SK-N-SH (cell line): ENCODE results near the gene IP6K2. TPM values are rescaled to one million over a fixed set of nuclear protein-coding genes. Genes with fewer than 3 reads are reported as not detected.

ENCODE experiments used
- CTCF ChIA-PET: fragments of 300-600, 350-600 bp; formaldehyde crosslinking; extraction: SDS; loops from one replicate; lab custom pipeline; 2021; lab: Yijun Ruan, JAX
- POLR2A ChIA-PET: fragments of 350-600 bp; sonication (Branson Sonifier 250); formaldehyde crosslinking; extraction: SDS; loops from one replicate; lab custom pipeline; 2020; ENCODE audit warnings: antibody characterized with exemption, inconsistent platforms; lab: Yijun Ruan, JAX
- DNase-seq: peaks from one replicate; pipeline ENCODE4 v3.0.0; 2012
- H2AFZ ChIP-seq: fragments of 200-600 bp; sonication (generic); 2 replicates; pipeline ENCODE4 v1.8.1; 2016; ENCODE audit warnings: antibody characterized with exemption, mild to moderate bottlenecking, low read depth
- H3F3A ChIP-seq: fragments of 200-600 bp; sonication (generic); replicated peaks from 2 replicates; pipeline ENCODE3; 2016; ENCODE audit warnings: antibody characterized with exemption, mild to moderate bottlenecking; ENCODE audit not compliant: insufficient read depth
- H3K27ac ChIP-seq, 2 experiments: fragments of 200-500 bp in 1 of 2; fragments of 200-600 bp in 1 of 2; sonication (Bioruptor generic) in 1 of 2; sonication (generic), shearing (Covaris generic) in 1 of 2; 2 replicates each; pipeline versions ENCODE4 v1.5.1 to v1.6.1; 2014 to 2016; ENCODE audit warnings: low read depth in 2 of 2, inconsistent platforms in 1 of 2, low read length in 1 of 2, mild to moderate bottlenecking in 1 of 2, mixed read lengths in 1 of 2
- H3K27me3 ChIP-seq: fragments of 200-600 bp; sonication (generic), shearing (Covaris generic); 2 replicates; pipeline ENCODE4 v1.6.1; 2016; ENCODE audit warnings: mixed run types; ENCODE audit not compliant: insufficient read depth
- H3K36me3 ChIP-seq, 2 experiments: fragments of 200-500 bp in 1 of 2; fragments of 200-600 bp in 1 of 2; sonication (Bioruptor generic) in 1 of 2; sonication (generic) in 1 of 2; replicated peaks in 1 of 2; 2 replicates each; pipeline versions ENCODE3 to v1.5.1; 2014 to 2016; ENCODE audit warnings: low read length in 1 of 2, mild to moderate bottlenecking in 1 of 2; ENCODE audit not compliant: insufficient read depth in 2 of 2, control insufficient read depth in 1 of 2
- H3K4me1 ChIP-seq, 2 experiments: fragments of 200-500 bp in 1 of 2; fragments of 200-600 bp in 1 of 2; sonication (Bioruptor generic) in 1 of 2; sonication (generic), shearing (Covaris generic) in 1 of 2; 2 replicates each; pipeline versions ENCODE4 v1.5.1 to v1.6.1; 2014 to 2016; ENCODE audit warnings: low read depth in 1 of 2, low read length in 1 of 2, mixed run types in 1 of 2; ENCODE audit not compliant: insufficient read depth in 2 of 2, control insufficient read depth in 1 of 2
- H3K4me2 ChIP-seq: fragments of 200-600 bp; sonication (generic), shearing (Covaris generic); 2 replicates; pipeline ENCODE4 v1.6.1; 2017; ENCODE audit warnings: mixed run types
- H3K4me3 ChIP-seq, 2 experiments: fragments of 200-500 bp in 1 of 2; fragments of 200-600 bp in 1 of 2; sonication (Bioruptor generic) in 1 of 2; sonication (generic), shearing (Covaris generic) in 1 of 2; 2 replicates each; pipeline versions ENCODE4 v1.5.1 to v1.8.1; 2014 to 2016; ENCODE audit warnings: low read depth in 2 of 2, inconsistent platforms in 1 of 2, low read length in 1 of 2, mild to moderate bottlenecking in 1 of 2, mixed read lengths in 1 of 2, moderate library complexity in 1 of 2
- H3K79me2 ChIP-seq: fragments of 200-600 bp; sonication (generic); 2 replicates; pipeline ENCODE4 v1.8.1; 2017; ENCODE audit warnings: mild to moderate bottlenecking; ENCODE audit not compliant: insufficient read depth
- H3K9ac ChIP-seq: fragments of 200-600 bp; sonication (generic); 2 replicates; pipeline ENCODE4 v1.6.1; 2017; ENCODE audit warnings: mixed run types
- H3K9me2 ChIP-seq: fragments of 200-600 bp; sonication (generic); 2 replicates; pipeline ENCODE4 v1.6.1; 2017; ENCODE audit warnings: mixed run types
- H3K9me3 ChIP-seq: fragments of 200-600 bp; sonication (generic); 2 replicates; pipeline ENCODE4 v1.6.1; 2017; ENCODE audit warnings: mixed run types, mild to moderate bottlenecking, moderate library complexity
- H4K20me1 ChIP-seq: fragments of 200-600 bp; sonication (generic); 2 replicates; pipeline ENCODE4 v1.6.1; 2017; ENCODE audit warnings: mild to moderate bottlenecking, mixed run types; ENCODE audit not compliant: insufficient read depth
- CHD2 ChIP-seq: fragments of 150-350 bp; IDR thresholded peaks from 2 replicates; pipeline ENCODE4 v1.6.1; 2018; ENCODE audit warnings: low read length; ENCODE audit not compliant: partially characterized antibody
- EZH2phosphoT487 ChIP-seq: fragments of 200-600 bp; sonication (generic); IDR thresholded peaks from 2 replicates; pipeline ENCODE4 v1.6.1; 2017; ENCODE audit warnings: low read depth, mixed run types, mild to moderate bottlenecking, antibody characterized with exemption, moderate library complexity, borderline replicate concordance
- FOSL2 ChIP-seq: IDR thresholded peaks from 2 replicates; pipeline ENCODE4 v1.4.0; 2012; ENCODE audit warnings: low read depth, mild to moderate bottlenecking, moderate library complexity, borderline replicate concordance
- FOXJ3 ChIP-seq: sonication (generic); formaldehyde crosslinking; IDR thresholded peaks from 2 replicates; pipeline ENCODE4 v1.5.1; 2020; ENCODE audit warnings: mild to moderate bottlenecking, missing genetic modification reagents
- FOXM1 ChIP-seq: IDR thresholded peaks from 2 replicates; pipeline ENCODE4 v1.4.0; 2012; ENCODE audit warnings: low read depth, mild to moderate bottlenecking
- JUND ChIP-seq: IDR thresholded peaks from 2 replicates; pipeline ENCODE4 v1.4.0; 2012
- MEF2A ChIP-seq: IDR thresholded peaks from 2 replicates; pipeline ENCODE4 v1.4.0; 2012; ENCODE audit warnings: low read depth, borderline replicate concordance
- MXI1 ChIP-seq: IDR thresholded peaks from 2 replicates; pipeline ENCODE4 v1.6.1; 2012; ENCODE audit warnings: mild to moderate bottlenecking, low read depth, low read length, improper control_type of control experiment
- NRF1 ChIP-seq: IDR thresholded peaks from 2 replicates; pipeline ENCODE4 v1.6.1; 2012; ENCODE audit warnings: low read depth, mild to moderate bottlenecking, low read length
- POLR2AphosphoS5 ChIP-seq: IDR thresholded peaks from 2 replicates; pipeline ENCODE4 v1.6.1; 2012; ENCODE audit warnings: low read depth, low read length
- RAD21 ChIP-seq: IDR thresholded peaks from 2 replicates; pipeline ENCODE4 v1.6.1; 2012; ENCODE audit warnings: mild to moderate bottlenecking, low read length
- RCOR1 ChIP-seq: fragments of 150-350 bp; IDR thresholded peaks from 2 replicates; pipeline ENCODE4 v1.6.1; 2017; ENCODE audit warnings: antibody characterized with exemption, low read length
- SIN3A ChIP-seq: IDR thresholded peaks from 2 replicates; pipeline ENCODE4 v1.6.1; 2012; ENCODE audit warnings: low read depth, mild to moderate bottlenecking, low read length, moderate library complexity, borderline replicate concordance
- SMC3 ChIP-seq: IDR thresholded peaks from 2 replicates; pipeline ENCODE4 v1.6.1; 2012; ENCODE audit warnings: low read depth, low read length, improper control_type of control experiment
- TAF1 ChIP-seq: IDR thresholded peaks from 2 replicates; pipeline ENCODE4 v1.6.1; 2012; ENCODE audit warnings: low read depth, mild to moderate bottlenecking, low read length, moderate library complexity, borderline replicate concordance
- TCF12 ChIP-seq: IDR thresholded peaks from 2 replicates; pipeline ENCODE4 v1.4.0; 2012
- TEAD4 ChIP-seq: IDR thresholded peaks from 2 replicates; pipeline ENCODE4 v1.4.0; 2012; ENCODE audit warnings: mild to moderate bottlenecking, borderline replicate concordance; ENCODE audit not compliant: insufficient read depth
- YY1 ChIP-seq: IDR thresholded peaks from 2 replicates; pipeline ENCODE4 v1.4.0; 2012; ENCODE audit warnings: low read depth, mild to moderate bottlenecking
- WGBS: methylation state at CpG from one replicate; pipeline ENCODE4 v1.1.6; 2017; ENCODE audit warnings: low lambda C conversion rate; 5-methylcytosine and 5-hydroxymethylcytosine counted together
- polyA plus RNA-seq, 3 experiments: library from polyadenylated mRNA; depleted of rRNA; stranded (reverse); fragments of >200 nt; gene quantifications; 2 replicates each; pipeline ENCODE4 v1.2.3, GENCODE V29; 2012
- TF ChIP-seq, protein P1 (sequence below): fragments of 150-350 bp; IDR thresholded peaks from 2 replicates; pipeline ENCODE4 v1.6.1; 2017; ENCODE audit warnings: antibody characterized with exemption, low read length, low read depth, borderline replicate concordance
- TF ChIP-seq, protein P2 (sequence below): IDR thresholded peaks from 2 replicates; pipeline ENCODE4; 2012
- TF ChIP-seq, protein P3 (sequence below): IDR thresholded peaks from 2 replicates; pipeline ENCODE4 v1.4.0; 2012; ENCODE audit warnings: low read depth, borderline replicate concordance
- TF ChIP-seq, protein P4 (sequence below): fragments of 150-350 bp; IDR thresholded peaks from 2 replicates; pipeline ENCODE4 v1.6.1; 2016; ENCODE audit warnings: mild to moderate bottlenecking, low read depth, low read length

Gene IP6K2
- polyA plus RNA-seq, 1 of the 3 experiments (the other 2 are of a cell fraction), result 178 TPM

DNA sequence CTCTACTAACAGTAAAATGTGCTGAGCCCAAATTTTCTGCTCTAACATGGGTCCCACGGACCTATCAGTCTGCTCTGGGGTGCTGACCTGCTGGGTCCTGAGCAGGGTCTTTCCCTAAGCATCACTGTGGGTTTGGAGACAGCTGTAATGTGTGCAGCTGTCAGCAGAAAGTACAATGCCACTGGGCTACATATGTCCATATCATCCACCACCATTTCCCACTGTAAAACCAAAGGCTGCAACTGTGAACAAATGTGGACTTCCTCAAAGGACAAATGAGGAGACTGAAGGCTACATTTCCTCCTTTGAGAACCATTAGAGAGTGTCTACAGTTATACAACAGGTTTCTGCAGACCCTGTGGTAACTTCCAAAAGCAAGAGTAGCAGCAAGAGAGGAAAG, 33.8 kb upstream of the IP6K2 start:
- CTCF ChIA-PET, result interaction anchor here (4.6 kb wide), 1 partner anchor 12 kb away, joined by 29 read pairs; no protein-coding TSS in a partner anchor
- POLR2A ChIA-PET, result no interaction called here
- peaks cover 16 to 23% of the 10 kb centered on the region in 2 experiments for H3K36me3 ChIP-seq
- H3K4me3 ChIP-seq, result no peak overlapping the region
- 100% methylated on average over 1 of the region's 1 CpG for WGBS
- no peak overlapping the region for H3K4me2 ChIP-seq
- H3F3A ChIP-seq, result peaks cover 5% of the 10 kb centered on the region
- H3K9ac ChIP-seq, result no peak overlapping the region
- no peaks in the 10 kb centered on the region for H3K79me2 ChIP-seq
- no peak overlapping the region for H2AFZ ChIP-seq
- no peaks in the 10 kb centered on the region for H3K4me1 ChIP-seq
- no peaks in the 10 kb centered on the region for H3K9me3 ChIP-seq
- H3K9me2 ChIP-seq, result no peaks in the 10 kb centered on the region
- no peaks in the 10 kb centered on the region for H3K27me3 ChIP-seq
- TF ChIP-seq JUND, result no peak
- TF ChIP-seq, protein P1, sequence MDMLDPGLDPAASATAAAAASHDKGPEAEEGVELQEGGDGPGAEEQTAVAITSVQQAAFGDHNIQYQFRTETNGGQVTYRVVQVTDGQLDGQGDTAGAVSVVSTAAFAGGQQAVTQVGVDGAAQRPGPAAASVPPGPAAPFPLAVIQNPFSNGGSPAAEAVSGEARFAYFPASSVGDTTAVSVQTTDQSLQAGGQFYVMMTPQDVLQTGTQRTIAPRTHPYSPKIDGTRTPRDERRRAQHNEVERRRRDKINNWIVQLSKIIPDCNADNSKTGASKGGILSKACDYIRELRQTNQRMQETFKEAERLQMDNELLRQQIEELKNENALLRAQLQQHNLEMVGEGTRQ, result no peak
- TF ChIP-seq EZH2phosphoT487, result no peak
- no peak for TF ChIP-seq TEAD4
- TF ChIP-seq FOSL2, result no peak
- no peak for TF ChIP-seq MXI1
- TF ChIP-seq SMC3, result no peak
- TF ChIP-seq CHD2, result no peak
- no peak for TF ChIP-seq POLR2AphosphoS5
- H3K27ac ChIP-seq, result no peak overlapping the region
- DNase-seq, result no peak
- H4K20me1 ChIP-seq, result no peaks in the 10 kb centered on the region

DNA sequence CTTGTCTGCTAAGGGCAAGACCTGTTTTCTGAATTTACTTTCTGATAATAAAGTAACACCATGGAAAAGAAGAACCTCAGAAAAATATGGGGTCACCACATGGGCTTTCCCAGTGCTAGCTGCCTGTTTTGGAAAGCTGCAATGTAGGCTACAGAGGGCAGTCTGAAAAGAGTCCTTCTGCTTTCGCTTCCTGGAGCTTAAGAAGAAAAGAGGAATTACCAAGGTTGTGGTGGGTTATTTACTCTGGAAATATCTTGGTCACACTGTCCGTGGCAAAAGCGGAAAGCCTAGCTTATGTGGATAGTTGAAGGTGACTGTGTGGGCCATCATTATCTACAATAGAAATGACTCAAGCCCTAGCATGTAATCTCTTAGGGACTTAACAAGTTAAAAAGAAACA, 31.7 kb upstream of the IP6K2 start:
- Histone ChIP-seq H4K20me1 (no peaks in the 10 kb centered on the region), H3K4me3 (no peak overlapping the region), H3K4me1 (no peaks in the 10 kb centered on the region), H3K9me2 (no peaks in the 10 kb centered on the region), H3F3A (peaks cover 7% of the 10 kb centered on the region), H3K4me2 (no peak overlapping the region), H3K27me3 (no peaks in the 10 kb centered on the region), H2AFZ (no peak overlapping the region), H3K9ac (no peak overlapping the region), H3K27ac (no peak overlapping the region), H3K79me2 (no peaks in the 10 kb centered on the region), H3K36me3 (peaks cover 16 to 23% of the 10 kb centered on the region in 2 experiments), H3K9me3 (no peaks in the 10 kb centered on the region)
- ChIA-PET POLR2A (no interaction called here), CTCF (interaction anchor here (4.6 kb wide), 1 partner anchor 10 kb away, joined by 29 read pairs; no protein-coding TSS in a partner anchor)
- WGBS, result 97% methylated on average over 3 of the region's 3 CpGs
- TF ChIP-seq, protein P2, sequence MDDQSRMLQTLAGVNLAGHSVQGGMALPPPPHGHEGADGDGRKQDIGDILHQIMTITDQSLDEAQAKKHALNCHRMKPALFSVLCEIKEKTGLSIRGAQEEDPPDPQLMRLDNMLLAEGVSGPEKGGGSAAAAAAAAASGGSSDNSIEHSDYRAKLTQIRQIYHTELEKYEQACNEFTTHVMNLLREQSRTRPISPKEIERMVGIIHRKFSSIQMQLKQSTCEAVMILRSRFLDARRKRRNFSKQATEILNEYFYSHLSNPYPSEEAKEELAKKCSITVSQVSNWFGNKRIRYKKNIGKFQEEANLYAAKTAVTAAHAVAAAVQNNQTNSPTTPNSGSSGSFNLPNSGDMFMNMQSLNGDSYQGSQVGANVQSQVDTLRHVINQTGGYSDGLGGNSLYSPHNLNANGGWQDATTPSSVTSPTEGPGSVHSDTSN, result no peak
- TF ChIP-seq FOXJ3 (CRISPR knock-in tag) (no peak), RCOR1 (no peak), FOXM1 (no peak), NRF1 (no peak), MEF2A (no peak), RAD21 (no peak), TAF1 (no peak), TCF12 (no peak), YY1 (no peak), EZH2phosphoT487 (no peak), MXI1 (no peak), SIN3A (no peak), CHD2 (no peak)
- TF ChIP-seq, protein P3, sequence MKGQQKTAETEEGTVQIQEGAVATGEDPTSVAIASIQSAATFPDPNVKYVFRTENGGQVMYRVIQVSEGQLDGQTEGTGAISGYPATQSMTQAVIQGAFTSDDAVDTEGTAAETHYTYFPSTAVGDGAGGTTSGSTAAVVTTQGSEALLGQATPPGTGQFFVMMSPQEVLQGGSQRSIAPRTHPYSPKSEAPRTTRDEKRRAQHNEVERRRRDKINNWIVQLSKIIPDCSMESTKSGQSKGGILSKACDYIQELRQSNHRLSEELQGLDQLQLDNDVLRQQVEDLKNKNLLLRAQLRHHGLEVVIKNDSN, result no peak
- TF ChIP-seq, protein P1, result no peak
- TF ChIP-seq, protein P4, sequence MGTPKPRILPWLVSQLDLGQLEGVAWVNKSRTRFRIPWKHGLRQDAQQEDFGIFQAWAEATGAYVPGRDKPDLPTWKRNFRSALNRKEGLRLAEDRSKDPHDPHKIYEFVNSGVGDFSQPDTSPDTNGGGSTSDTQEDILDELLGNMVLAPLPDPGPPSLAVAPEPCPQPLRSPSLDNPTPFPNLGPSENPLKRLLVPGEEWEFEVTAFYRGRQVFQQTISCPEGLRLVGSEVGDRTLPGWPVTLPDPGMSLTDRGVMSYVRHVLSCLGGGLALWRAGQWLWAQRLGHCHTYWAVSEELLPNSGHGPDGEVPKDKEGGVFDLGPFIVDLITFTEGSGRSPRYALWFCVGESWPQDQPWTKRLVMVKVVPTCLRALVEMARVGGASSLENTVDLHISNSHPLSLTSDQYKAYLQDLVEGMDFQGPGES, result no peak
- no peak for DNase-seq
